ENCODE data around the gene SMTNL1.
A peak's percentile ranks its signal among the peaks of the same experiment; 100 is the strongest.

Gene SMTNL1

DNA sequence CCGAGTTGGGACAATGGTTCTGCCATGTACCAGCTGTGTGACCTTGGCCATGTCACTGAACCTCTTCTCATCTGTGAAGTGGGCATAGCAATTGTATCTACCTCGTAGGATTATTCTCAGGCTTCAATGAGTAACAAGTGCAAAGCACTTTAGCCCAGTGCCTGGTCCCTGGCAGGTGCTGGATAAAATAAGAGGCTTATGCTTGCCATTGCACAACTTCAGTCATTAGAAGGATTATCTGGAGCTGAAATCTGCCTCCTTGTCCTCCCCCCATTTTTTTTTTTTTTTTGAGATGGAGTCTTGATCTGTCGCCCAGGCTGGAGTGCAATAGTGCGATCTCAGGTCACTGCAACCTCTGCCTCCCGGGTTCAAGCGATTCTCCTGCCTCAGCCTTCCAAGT, 7.2 kb downstream of the SMTNL1 start:
- no peak for DNase-seq (ENCODE audit: low spot score)

DNA sequence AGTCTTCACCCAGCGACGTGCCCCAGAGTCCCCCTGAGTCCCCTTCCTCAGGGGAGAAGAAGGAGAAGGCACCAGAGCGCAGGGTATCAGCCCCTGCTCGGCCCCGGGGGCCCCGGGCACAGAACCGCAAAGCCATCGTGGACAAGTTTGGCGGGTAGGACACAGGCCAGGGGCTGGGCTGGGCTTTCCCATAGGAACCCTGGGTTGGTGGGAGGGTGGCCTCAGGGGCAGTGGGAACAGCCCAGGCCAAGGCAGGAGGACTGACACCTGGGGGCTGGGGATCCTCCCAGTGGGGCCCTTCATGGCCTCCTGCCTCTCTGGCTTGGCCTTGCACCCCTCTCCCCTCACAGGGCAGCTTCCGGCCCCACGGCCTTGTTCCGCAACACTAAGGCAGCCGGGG, 8.5 kb downstream of the SMTNL1 start:
- no peak for DNase-seq (ENCODE audit: low spot score)

DNA sequence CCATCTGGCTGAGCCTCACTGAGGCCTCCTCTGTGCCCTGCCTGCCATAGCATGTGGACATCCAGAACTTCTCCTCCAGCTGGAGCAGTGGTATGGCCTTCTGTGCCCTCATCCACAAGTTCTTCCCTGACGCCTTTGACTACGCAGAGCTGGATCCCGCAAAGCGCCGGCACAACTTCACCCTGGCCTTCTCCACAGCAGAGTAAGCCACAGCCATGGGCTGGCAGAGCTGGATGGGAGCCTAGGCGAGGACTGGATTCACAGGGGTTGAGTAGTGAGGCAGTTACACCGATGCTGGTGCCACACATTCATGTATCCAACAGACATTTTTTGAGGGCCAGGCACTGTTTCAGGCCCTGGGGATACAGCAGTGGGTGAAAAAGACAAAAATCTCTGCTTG, 9.1 kb downstream of the SMTNL1 start:
- DNase-seq (ENCODE audit: low spot score) = no peak

DNA sequence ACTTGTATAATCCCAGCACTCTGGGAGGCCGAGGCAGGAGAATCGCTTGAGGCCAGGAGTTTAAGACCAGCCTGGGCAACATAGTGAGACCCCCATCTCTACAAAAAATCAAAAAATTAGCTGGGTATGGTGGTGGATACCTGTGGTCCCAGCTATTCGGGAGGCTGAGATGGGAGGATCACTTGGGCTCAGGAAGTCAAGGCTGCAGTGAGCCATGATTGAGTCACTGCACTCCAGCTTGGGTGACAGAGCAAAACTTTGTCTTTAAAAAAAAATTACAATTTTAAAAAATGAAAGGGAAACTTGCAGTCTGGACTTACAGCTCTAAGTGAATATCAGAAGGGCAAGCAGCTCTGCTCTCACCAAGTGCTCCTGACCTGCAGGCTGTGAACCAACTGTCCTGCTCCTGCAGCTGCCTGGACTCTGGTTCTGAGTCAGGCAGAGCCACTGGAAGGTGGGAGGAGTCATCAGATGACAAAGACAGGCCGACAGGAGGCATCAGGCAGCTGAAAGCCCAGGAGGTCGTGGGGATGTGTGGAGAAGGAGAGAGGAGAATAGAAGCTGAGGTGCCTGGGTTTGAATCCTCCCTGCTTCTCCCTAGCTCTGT, 9.6 kb downstream of the SMTNL1 start:
- no peak for DNase-seq (ENCODE audit: low spot score)

DNA sequence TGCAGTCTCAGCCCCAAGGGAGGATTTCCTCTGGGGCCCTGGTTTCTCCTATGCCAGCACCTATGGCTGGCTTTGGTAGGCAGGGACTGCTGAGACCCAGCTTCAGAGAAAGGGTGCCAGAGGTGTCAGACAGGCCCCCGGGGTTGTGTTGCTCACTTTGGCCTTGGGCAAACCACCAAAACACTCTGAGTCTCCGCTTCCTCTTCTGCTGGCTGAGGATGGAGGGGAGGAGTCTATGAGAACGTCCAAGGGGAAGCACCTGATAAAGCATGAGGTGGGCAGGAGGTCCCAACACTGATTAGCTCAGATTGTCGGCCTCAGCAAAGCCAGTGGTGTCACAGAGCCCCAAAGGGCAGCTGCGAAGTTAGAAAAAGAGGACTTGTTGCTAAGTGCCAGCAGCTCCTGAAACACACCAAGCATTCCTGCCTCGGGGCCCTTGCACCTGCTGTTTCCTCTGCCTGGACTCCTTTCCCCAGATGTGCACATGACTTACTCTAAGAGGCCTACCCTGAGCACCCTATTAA, 10.5 kb downstream of the SMTNL1 start:
- peak; percentile 55 for DNase-seq (ENCODE audit: low spot score)

DNA sequence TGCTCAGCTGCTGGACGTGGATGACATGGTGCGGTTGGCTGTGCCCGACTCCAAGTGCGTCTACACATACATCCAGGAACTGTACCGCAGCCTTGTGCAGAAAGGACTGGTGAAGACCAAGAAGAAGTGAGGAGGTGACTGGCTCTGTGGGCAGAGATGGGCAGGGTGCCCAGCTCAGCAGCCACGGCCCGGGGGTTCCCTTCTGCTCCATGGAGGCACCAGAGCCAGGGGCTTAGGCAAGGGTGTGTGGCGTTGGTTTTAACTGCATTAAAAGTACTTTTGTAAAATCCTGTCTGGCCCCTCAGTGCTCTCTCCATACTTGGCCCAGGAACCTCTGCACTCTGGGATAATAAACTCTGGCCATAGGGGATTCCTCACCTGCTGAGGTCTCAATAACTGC, 12.6 kb downstream of the SMTNL1 start:
- no peak for DNase-seq (ENCODE audit: low spot score)

DNA sequence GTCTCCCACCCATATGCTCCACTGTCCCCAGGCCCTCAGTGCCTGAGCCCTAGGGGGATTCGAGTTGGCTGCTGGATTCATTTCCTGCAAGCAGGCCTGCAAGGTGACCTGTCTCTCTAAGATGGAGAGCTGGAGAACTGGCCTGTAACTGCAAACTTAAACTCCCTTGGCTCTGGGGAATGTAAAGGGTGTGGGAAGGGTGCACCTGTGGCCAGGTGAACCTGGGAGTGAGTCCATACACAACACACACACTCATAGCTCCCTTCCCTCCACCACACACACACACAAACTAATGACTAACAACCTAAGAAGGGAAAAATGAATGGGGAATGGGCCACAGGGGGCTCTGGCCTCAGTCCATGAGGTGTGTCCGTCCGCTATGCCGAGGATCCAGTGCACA, 14.5 kb downstream of the SMTNL1 start:
- no peak for DNase-seq (ENCODE audit: low spot score)

DNA sequence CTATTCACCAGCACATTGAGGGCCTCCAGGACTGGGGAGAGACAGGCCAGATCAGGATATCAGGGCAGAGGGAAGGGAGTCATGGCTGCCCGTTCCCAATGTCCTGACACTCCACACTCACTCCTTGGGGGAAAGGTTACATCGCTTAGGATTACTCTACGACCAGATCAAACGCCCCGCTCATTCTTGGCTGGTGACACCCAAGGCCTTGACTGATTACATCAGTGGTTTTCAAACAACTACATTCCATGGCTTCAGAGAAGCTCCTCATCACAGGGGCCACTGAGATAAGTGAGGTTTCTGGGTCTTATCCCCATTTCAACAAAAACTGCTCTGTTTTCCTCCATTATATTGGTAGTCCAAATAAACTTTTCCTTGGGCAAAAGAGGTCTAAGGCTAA, 15.1 kb downstream of the SMTNL1 start:
- no peak for DNase-seq (ENCODE audit: low spot score)

DNA sequence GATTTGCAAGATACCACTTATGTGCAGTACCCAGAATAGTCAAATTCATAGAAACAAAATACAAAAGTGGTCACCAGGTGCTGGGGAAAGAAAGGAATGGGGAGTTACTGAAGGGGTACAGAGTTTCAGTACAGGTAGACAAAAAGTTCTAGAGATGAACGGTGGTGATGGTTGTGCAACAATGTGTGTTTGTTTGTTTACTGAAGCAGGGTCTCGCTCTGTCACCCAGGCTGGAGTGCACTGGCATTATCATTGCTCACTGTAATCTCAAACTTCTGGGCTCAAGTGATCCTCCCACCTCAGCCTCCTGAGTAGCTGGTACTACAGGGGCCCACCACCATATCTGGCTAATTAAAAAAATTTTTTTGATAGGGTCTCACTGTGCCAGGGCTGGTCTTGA, 18.0 kb downstream of the SMTNL1 start:
- DNase-seq (ENCODE audit: low spot score) = no peak

DNA sequence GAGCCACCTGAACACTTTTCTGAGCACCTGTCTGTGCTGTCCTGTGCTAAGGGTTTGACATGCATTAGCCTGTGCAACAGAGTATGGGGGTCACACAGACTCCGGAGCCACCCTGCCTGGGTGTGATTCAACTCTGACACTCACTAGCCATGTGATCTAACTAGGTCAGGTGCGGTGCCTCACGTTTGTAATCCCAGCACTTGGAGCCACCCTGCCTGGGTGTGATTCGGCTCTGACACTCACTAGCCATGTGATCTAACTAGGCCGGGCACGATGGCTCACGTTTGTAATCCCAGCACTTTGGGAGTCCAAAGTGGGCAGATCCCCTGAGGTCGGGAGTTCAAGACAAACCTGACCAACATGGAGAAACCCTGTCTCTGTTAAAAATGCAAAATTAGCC, 18.6 kb downstream of the SMTNL1 start:
- no peak for DNase-seq (ENCODE audit: low spot score)

DNA sequence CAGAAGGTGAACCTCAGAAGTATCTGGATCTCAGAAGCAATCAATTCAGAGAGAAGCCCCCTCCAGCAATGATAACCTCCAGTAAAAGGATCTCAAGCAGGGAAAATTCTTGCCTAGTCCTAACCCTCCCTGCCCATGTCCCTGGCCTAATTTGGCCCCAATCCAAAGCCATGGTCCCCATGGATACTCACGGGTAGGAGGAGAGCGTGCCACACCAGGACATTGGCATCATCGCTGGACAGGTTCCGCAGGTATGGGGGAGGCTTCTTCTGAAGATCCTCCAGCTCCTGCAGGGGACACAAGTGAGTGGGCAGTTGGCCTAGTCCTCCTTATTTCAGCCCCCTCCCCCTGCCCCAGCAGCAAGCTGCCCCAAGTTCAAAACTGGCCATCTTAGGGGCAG, 22.8 kb downstream of the SMTNL1 start:
- DNase-seq (ENCODE audit: low spot score) = no peak

DNA sequence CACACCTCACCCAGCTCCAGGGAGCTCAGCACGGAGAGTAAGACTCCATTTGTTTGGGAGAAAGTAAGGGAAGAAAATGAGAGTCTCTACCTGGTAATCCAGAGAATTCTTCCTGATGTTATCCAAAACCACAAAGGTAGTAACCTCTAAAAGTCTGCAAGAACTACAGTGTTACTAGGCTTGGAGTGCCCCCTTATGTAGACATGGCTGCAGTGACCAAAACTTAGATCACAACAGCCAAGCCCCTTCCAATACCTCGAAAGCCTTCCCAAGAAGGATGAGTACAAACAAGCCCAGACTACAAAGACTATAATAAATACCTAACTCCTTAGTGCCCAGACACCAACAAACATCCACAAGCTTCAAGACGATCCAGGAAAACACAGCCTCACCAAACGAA, 25.2 kb downstream of the SMTNL1 start:
- DNase-seq (ENCODE audit: low spot score) = no peak

DNA sequence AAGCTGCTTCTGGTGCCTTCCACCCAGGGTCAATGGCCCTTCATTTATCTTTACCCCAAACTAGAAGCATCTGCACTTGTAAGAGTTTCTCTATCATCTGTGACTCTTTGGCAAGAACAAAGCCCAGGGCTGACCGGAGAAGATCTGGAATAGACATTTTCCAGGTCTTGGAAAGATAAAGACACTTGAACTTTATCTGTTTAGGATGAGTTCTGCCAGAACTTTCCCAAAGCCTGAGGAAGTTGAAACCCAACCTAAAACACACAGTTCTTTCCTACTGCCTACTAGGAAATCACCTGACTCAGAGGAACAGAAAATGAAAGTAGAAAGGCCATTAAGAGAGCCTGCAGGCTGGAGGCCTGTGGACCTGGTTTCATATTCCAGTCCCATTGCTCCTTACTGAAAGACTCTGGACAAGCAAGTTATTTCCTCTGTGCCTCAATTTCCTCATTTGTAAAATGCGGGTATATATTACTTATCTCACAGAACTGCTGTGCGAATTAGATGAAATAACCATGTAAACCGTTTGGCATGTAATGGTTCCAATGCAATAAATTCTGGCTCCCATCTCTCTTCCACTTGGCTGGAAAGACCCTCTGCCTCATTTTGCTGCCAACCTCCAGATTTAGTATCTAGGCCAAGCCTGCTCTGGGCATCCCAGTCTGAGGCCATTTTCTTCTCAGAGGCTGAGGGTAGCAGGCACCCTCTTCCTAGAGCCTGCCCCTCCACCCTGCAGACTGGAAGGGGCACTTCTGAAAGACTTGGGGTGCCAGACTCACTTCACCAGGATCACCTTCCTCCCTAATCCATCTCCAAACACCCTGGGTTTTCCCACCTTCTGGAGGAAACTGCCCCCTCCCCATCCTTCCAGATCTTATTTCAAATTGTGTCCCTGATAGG, 28.9 kb downstream of the SMTNL1 start:
- peak; percentile 61 for DNase-seq (ENCODE audit: low spot score)

DNA sequence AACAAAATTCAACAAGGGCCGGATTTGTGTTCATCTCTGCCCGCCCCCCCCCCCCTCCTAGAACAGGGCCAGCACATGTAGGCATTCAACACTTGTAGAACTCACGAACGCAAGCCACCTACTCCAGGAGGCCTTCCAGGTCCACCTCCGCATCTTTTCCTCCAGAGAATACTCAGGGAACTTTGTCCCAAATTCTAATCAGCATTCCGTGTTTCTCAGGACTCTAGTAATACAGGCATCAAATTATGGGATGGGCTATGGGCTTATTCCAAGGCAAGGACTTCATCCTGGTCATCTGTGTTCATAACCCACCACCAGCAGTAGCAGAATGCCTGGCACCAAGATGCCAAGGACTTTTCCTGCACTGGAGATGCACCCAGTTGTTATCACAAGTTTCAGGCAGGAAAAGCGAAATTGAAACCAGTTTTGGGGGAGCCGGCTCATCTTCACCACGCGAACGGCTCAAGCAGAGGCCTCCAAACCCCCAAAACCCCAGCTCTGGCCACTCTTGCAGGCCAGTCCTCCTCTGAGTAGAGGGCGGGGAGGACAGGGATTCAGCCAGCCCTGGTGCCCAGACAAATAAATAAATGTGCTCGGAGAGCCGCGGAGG, 29.6 kb downstream of the SMTNL1 start:
- DNase-seq (ENCODE audit: low spot score) = no peak

DNA sequence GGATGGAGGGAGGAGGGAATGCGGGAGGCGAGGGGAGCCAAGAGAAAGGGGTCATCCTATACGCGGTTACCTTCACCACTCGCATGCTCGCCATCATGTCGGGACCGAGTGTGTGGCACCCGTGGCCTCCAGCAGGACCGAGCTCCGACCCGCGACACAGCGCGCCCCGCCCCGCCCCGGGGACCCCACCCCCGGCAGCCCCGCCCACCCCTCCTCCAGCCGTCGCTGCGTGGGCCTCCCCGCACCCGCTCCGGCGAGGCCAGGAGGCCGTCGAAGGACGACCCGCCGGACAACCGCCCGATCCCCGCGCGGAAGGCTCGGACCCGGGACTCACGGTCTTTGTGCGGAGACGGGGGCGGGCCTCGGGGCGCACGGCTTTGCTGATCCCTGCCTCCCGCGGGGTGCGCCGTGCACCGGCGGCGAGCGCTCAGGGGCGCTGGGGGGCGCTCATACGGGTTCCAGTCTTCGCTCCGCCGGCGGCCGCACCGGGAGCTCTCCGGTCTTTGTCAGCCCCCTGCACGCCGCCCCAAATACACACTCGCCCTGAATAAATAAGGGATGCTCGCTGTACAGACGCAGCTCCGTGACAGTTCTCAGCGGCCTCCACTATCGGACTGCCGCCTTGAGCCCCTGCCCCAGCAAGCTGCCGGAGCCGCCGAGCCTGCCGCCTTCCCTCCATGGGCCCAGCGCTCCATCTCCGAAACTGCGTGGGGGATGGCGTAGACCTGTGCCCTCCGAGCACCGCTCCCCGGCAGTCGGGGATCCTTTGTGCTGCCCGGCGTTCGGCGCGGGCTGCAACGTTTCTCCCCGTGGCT, 30.3 kb downstream of the SMTNL1 start, which contains the start of gene UBE2L6:
Gene UBE2L6 (minus strand): TSS at position 158 of the 815 bp plus-strand sequence. CDS start 61 bp downstream, at position 97.
- peak; percentile 88 for DNase-seq (ENCODE audit: low spot score)

DNA sequence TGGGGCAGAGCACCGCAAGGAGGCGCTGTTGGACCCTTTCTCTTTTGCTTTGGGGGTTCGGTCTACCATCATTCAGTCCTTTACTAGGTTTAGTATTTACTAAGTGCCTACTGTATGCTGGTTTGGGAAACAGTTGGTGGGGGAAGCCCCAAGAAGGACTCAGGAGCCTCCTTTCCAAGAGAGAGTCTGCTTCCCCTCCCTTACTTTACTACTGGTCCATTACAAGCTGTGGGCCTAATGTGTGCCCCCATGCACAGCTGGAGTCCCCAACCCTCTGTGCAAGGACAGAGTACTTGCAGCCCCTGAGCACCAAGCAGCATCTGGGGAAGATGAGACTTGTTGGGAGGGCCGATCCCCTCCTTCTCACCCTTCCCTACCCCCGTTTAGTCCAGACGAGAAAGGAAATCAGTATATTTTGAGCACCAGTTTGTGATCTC, 31.0 kb downstream of the SMTNL1 start:
- no peak for DNase-seq (ENCODE audit: low spot score)

DNA sequence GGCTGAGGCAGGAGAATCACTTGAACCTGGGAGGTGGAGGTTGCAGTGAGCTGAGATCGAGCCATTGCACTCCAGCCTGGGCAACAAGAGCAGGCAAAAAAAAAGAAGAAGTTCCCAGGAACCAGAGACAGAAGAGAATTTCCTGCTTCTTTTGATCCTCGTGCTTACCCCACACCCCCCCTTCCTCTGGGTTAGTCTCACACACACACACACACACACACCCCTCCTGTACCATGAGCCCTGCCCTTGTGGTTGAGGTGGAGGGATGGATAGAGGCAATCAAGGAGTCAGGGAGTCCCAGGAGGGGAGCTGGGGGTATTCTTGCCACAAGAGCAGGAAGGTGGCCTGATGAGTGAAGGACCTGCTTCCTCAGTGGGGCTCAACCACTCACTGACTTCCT, 34.2 kb downstream of the SMTNL1 start:
- no peak for DNase-seq (ENCODE audit: low spot score)

DNA sequence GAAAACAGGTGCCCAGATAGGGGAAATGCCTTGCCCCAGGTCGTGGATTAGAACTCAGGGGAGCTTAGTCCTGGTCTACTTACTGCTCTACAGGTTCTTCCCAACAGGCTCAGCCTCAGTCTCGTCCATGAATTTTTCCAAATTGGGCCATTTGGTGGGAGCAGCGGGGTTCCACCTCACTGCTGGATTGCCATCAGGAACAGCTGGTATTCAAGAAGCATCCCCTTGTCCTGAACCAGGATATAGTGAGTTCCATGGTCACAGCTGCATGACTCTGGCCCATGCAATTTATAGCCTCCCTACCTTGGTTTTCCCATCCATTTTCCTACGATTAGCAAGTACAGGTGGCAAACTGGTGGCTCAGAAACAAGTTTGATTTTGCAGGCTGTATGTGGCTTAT, 36.7 kb downstream of the SMTNL1 start:
- DNase-seq (ENCODE audit: low spot score) = no peak

DNA sequence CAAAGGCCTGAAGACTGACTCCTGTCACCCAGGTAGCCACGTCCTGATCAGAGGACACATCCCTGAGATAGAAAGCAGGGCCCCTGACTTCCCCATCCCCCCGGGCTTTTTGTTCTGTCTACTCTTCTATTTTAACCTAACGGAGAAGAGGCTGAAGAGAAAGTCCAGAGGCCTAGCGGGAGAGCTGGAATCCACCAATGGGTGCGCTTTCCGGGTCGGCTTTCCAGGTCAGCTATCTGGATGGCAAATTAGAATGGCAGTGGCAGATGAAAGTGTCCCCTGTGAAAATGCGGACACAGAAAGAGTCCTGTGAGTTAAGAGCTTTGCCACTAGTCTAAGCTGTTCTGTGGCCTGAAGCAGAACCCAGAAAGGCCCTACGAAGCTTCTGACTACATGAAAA, 46.9 kb downstream of the SMTNL1 start:
- DNase-seq (ENCODE audit: low spot score) = no peak

DNA sequence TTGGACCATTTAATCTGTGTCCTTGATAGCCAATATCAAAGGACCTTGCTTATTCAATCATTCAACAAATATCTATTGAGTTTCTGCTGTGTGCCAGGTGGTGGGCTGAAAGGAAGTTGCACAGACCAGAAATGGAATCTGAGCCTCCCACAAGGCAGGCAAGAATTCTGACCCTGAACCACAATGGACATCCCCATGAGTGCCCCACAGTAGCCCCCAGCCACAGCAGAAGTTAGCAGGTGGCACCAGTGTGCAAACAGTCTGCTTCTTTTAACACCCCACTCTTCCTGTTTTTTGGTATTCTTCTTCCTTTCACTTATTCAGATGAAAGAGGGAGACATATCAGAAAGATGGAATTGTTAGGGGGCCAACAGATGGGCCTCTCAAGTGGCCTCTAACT, 47.9 kb downstream of the SMTNL1 start:
- DNase-seq (ENCODE audit: low spot score) = no peak

DNA sequence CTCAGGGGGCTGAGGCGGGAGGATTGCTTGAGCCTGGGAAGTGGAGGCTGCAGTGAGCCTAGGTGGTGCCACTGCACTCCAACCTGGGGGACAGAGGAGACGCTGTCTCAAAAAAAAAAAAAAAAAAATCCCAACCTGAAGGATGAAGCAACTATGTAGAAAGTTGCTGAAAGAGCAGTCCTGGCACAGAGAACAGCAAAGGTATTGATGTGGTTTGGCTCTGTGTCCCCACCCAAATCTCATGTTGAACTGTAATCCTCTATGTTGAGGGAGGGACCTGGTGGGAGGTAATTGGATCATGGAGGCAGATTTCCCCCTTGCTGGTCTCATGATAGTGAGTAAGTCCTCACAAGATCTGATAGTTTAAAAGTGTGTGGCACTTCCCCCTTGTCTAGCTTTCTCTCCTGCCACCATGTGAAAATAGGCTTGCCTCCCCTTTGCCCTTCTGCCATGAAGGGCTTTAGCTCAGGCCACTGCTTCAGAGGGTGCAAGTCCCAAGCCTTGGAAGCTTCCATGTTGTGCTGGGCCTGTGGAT, 49.4 kb downstream of the SMTNL1 start:
- no peak for DNase-seq (ENCODE audit: low spot score)

All from germinal center (tissue), 1 donor.